ENCODE measurements around the gene CDC7. TPM values are rescaled to one million over a fixed set of nuclear protein-coding genes. Genes with fewer than 3 reads are reported as not detected.

Gene CDC7
- total RNA-seq, 1 donor from 2014 or later, result 156 TPM

- no peaks in the 10 kb centered on the region for H3K4me1 Mint-ChIP-seq
- H3K27me3 Mint-ChIP-seq (ENCODE audit: insufficient read depth, low read depth), result no peaks in the 10 kb centered on the region
- no peaks in the 10 kb centered on the region for H3K36me3 Mint-ChIP-seq
- Histone ChIP-seq H3K36me3 (no peaks in the 10 kb centered on the region), H3K27ac (no peak overlapping the region), H3K4me1 (peaks cover 5% of the 10 kb centered on the region), H3K4me3 (no peak overlapping the region), H3K79me2 (ENCODE audit: low read depth) (no peaks in the 10 kb centered on the region), H3K9ac (no peak overlapping the region), H4K20me1 (ENCODE audit: low read depth) (no peaks in the 10 kb centered on the region), H3F3A (ENCODE audit: low read depth) (no peaks in the 10 kb centered on the region), H3K9me3 (ENCODE audit: low read depth) (peaks cover 6% of the 10 kb centered on the region), H3K4me2 (no peak overlapping the region), H3K27me3 (no peaks in the 10 kb centered on the region), H2AFZ (replicated peaks) (no peak overlapping the region)
- H3K9me3 Mint-ChIP-seq, result peaks cover 4% of the 10 kb centered on the region
- H3K4me3 Mint-ChIP-seq, result no peak overlapping the region
- H3K27ac Mint-ChIP-seq, result no peak overlapping the region
- no peak for TF ChIP-seq EZH2 (IDR thresholded peaks at IDR 0.05)
- no peak for TF ChIP-seq EZH2phosphoT487 (IDR thresholded peaks at IDR 0.05)
- no peak for TF ChIP-seq CTCF (IDR thresholded peaks at IDR 0.05)
- no peak for DNase-seq (ENCODE audit: low spot score)
These were observed 45.6 kb downstream of the CDC7 start for GRCh38 chr1:91546301-91546581.

GRCh38 chr1:91546876-91547275 lies 46.2 kb downstream of the CDC7 start:
- Histone ChIP-seq H3K27me3 (no peaks in the 10 kb centered on the region), H3K4me2 (no peak overlapping the region), H3K79me2 (ENCODE audit: low read depth) (no peaks in the 10 kb centered on the region), H3K36me3 (no peaks in the 10 kb centered on the region), H3K9me3 (ENCODE audit: low read depth) (peaks cover 6% of the 10 kb centered on the region), H3K9ac (no peak overlapping the region), H3K4me1 (peaks cover 5% of the 10 kb centered on the region), H3K4me3 (no peak overlapping the region), H4K20me1 (ENCODE audit: low read depth) (no peaks in the 10 kb centered on the region), H2AFZ (replicated peaks) (no peak overlapping the region), H3F3A (ENCODE audit: low read depth) (no peaks in the 10 kb centered on the region), H3K27ac (no peak overlapping the region)
- H3K27me3 Mint-ChIP-seq (ENCODE audit: insufficient read depth, low read depth), result no peaks in the 10 kb centered on the region
- H3K27ac Mint-ChIP-seq, result no peak overlapping the region
- peaks cover 4% of the 10 kb centered on the region for H3K9me3 Mint-ChIP-seq
- TF ChIP-seq CTCF (IDR thresholded peaks at IDR 0.05) (no peak), EZH2phosphoT487 (IDR thresholded peaks at IDR 0.05) (no peak), EZH2 (IDR thresholded peaks at IDR 0.05) (no peak)
- no peaks in the 10 kb centered on the region for H3K36me3 Mint-ChIP-seq
- no peak for DNase-seq (ENCODE audit: low spot score)
- H3K4me1 Mint-ChIP-seq, result no peaks in the 10 kb centered on the region
- no peak overlapping the region for H3K4me3 Mint-ChIP-seq

GRCh38 chr1:91548376-91549040 lies 47.9 kb downstream of the CDC7 start:
- H3K9me3 Mint-ChIP-seq, result peaks cover 4% of the 10 kb centered on the region
- Histone ChIP-seq H3K27me3 (no peaks in the 10 kb centered on the region), H3K9me3 (ENCODE audit: low read depth) (peaks cover 6% of the 10 kb centered on the region), H3K36me3 (no peaks in the 10 kb centered on the region), H3K79me2 (ENCODE audit: low read depth) (no peaks in the 10 kb centered on the region), H3K27ac (no peak overlapping the region), H3K4me1 (peaks cover 5% of the 10 kb centered on the region), H3K4me3 (no peak overlapping the region), H3K9ac (no peak overlapping the region), H2AFZ (replicated peaks) (no peak overlapping the region), H3K4me2 (no peak overlapping the region), H4K20me1 (ENCODE audit: low read depth) (no peaks in the 10 kb centered on the region), H3F3A (ENCODE audit: low read depth) (no peaks in the 10 kb centered on the region)
- H3K27me3 Mint-ChIP-seq (ENCODE audit: insufficient read depth, low read depth), result no peaks in the 10 kb centered on the region
- TF ChIP-seq EZH2phosphoT487 (IDR thresholded peaks at IDR 0.05) (no peak), CTCF (IDR thresholded peaks at IDR 0.05) (no peak), EZH2 (IDR thresholded peaks at IDR 0.05) (no peak)
- no peak for DNase-seq (ENCODE audit: low spot score)
- no peak overlapping the region for H3K27ac Mint-ChIP-seq
- no peaks in the 10 kb centered on the region for H3K4me1 Mint-ChIP-seq
- H3K4me3 Mint-ChIP-seq, result no peak overlapping the region
- H3K36me3 Mint-ChIP-seq, result no peaks in the 10 kb centered on the region

All from neural progenitor cell (in vitro differentiated cells).